HG03565 (cell line): ENCODE measurements around the gene SYNPR.

ENCODE experiments used
- ATAC-seq: cut with Tn5 transposase; IDR thresholded peaks from one replicate; pipeline ENCODE4 v1.9.1; 2021; ENCODE audit warnings: mild to moderate bottlenecking, moderate library complexity; ENCODE audit not compliant: unreplicated experiment

SYNPR gene

DNA sequence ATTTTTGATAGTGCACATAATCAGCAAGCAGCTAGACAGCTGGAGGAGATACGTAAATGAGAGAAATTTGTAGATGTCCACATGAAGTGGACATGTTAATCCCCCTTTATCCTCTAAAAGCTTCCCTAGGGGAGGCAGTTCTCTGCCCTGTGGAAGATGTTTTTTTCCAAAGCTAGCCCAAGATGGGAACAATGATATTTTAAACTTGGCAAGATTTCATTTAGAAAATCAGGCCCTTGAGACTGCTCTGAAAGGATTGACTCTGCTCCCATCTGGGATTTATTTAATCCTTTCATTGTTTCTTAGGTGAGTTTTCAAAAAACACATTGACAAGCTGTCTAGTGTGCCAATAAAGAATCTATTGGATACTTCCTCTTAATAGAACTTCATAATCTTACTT, 92.0 kb downstream of the SYNPR start:
- ATAC-seq: no peak

DNA sequence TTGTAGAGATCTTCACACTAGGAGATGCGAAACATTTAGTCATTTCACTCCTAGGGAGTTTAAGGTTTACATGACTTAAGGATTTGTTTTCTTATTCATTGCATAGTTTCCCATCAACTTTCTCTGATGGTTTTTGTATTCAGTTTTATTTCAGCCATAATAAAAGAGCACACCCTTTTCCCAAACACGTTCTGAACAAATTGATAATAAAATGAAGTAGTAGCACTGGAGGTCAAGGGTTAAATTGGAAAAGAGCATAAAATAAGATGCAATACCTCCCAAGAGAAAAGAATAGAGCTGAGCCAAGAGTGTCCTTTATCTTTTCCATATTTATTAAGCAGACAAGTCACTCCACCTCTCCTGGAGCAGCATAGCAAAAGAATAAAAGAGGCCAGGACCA, 104.9 kb downstream of the SYNPR start:
- ATAC-seq: no peak

DNA sequence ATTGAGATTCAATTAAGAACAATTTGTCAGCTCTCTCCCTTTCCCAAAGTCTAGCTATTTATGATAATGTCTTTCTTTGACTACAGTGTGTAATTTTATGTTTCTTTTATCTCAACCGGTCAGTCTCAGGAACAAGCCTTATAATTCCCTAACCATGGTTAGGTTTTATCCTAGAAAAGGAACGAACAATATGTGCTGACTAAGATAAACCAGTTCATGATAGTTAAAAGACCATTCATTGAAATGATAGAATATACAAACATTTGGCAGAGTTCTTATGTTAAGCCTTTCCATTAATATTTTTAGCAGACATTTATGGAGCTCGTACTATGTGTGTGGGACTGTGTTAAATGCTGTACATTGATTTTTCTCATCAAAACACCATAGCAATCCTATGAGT, 106.3 kb downstream of the SYNPR start:
- ATAC-seq: no peak

DNA sequence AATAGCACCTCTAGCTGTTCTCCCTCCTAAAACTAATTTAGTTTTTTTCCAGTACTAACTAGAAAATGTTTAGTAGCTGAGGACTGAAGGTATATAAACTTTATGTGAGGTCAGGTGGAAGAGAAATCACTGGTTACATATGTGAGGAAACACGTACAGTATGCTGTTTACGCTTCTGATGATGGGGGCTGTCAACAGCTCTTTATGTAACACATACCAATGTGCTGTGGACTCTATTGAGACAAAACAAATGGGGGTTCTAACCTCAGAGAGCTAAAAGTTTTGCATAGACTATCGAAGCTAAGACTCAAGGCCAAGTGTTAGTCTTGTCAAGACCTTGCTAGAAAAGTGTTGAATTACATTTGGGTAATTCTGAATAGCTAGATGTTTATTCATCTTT, 107.5 kb downstream of the SYNPR start:
- no peak for ATAC-seq

DNA sequence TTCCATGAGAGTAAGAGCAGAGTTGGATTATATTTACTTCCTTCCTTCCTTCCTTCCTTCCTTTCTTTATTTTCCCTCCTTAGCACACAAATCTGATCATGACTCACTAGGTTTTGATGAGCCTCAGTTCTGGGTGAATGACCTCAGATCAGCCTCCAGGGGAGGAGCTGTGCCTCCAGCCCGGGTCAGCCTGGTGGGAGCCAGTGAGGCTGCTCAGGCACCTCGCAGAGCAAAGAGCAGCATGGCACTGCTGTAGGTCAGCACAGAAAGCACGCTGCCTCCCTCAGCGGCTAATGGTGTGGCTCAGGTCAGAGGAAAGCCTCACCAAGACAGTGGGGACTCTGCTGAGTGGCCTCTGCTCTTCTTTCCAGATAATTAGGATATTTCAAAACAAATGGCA, 108.5 kb downstream of the SYNPR start:
- ATAC-seq: no peak

DNA sequence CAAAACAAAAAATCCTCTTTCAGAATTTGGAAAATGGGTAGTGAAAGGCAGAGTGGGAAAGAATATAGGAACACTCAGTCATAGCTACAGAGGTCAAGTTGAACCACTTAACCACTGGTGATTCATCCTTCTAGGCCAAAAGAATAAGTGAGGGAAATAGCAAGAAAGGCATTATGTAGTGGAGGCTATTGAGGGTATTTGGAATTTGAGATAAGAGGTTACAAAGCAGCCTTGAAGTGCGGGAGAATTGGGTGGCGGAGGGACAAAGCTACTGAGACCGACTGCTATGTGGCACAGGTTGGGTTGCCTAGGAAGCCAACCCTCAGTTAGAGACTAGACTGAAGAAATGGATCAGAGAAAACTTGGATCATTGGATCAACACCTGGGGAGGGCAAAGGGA, 109.5 kb downstream of the SYNPR start:
- ATAC-seq: no peak

DNA sequence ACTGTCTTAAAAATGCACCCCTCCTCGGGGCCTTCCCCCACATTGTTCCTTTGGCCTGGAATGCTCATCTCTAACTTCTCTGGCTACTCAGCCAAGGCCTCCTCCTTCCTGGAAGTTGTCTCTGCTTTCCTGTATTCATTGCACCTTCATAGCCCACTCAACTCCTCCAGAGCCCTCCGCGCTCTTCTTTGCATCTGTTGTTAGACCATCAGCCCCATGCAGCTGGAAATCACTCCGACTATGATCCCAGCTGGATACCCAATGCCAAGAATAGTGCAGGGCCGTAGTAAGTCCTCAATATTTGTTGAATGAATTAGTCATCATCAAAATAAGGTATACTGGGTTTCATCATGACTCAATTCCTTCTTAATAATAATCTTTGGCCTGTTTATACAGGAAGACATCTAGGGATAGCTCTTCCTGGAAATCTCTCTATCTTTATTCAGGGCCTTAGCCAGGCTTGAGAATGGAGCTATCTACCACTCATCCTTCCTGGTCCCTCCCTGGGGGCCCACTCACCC, 112.7 kb downstream of the SYNPR start:
- no peak for ATAC-seq

DNA sequence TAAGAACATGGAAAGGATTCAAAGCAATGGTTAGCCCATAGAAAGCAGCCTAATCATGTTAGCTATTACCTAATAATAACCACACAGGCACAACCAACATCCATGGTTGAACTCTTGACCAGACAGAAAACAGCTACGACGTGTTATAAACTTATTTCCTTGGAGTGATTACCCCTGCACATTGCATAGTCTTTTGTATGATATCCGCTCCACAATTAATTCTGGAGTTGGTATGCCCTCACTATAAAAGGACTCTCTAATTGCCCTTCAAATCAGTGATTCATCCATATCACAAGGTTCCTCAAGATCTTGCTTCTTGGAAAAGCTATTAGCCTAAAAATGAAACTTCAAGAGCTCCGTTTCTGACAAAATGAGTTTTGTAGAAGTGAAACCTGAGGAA, 117.9 kb downstream of the SYNPR start:
- no peak for ATAC-seq

DNA sequence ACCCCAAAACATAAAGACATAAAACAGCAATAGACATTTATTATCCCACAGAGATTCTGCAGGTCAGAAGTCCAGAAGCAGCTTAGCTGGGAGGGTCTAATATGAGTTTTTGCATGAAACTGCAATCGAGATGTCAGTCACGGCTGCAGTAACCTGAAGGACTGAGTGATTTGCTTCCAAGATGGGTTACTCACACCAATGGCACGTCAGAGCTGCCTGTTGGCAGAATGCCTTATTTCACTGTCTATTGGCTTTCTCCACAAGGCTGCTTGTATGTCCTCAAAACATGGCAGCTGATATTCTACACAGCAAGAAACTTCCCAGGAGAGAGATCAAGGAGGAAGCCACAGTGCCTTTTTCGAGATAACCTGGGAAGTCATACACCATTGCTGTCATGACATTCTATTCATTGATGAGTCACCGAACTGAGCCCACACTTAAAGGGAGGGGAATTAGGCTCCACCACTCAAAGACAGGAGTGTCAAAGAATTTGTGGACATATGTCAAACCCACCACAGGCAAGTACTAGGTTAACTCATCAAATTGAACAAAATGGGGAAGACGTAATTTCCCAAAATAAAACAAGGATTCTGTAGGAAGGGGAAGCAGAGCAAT, 122.2 kb downstream of the SYNPR start:
- no peak for ATAC-seq

DNA sequence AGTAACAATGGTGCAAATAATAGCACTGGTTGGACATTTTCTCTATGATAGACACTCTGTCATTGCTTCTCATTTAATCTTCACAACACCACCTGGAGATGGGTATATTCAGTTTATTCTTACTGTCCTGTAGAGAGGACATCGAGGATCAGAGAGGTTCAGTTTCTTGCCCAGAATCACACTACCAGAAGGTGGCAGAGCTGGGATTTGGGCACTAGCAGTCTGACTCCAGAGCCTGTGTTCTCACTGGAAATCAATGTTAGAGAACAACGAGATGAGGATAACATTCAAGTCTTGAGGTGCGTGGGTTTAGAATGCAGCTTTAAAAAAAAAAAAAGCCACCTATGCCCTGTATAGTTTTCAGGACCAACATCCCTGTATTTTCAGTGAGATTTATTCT, 127.8 kb downstream of the SYNPR start:
- ATAC-seq: no peak

DNA sequence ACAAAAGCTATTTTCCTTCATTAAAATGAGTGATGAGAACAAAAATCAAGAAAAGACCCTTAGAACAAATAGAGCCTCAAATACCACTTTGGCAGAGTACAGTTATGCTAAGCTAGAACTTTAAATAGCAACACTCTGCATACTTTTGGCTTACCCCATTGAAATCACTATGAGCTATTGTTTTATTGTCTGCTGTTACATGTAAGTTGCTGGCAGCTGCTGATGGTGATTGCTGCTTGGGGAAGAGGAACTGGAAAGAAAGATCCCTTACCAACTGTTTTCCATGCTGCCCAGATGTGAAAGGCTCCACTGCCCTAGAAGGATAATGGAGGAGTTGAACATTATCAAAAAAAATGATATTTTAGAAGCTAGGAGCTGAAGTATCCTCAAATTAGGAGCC, 135.4 kb downstream of the SYNPR start:
- ATAC-seq: no peak

DNA sequence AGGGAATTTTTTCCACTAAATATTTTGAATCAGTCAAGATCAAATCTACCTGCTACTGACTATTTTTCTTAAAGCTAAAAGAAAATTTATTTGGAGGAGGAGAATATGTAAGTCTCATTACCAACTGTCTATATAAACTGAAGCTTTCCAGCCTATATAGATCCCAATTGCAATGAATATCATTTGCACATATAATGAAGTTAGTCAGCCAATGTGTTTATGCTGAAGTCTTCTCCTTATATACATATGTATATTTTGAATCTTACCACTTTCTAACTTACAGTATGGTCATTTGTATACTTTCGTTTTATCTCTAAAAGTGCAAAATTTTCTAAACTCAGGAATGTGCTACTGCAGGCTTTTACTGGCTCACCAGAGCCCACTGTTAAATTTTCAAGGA, 136.5 kb downstream of the SYNPR start:
- ATAC-seq: no peak

DNA sequence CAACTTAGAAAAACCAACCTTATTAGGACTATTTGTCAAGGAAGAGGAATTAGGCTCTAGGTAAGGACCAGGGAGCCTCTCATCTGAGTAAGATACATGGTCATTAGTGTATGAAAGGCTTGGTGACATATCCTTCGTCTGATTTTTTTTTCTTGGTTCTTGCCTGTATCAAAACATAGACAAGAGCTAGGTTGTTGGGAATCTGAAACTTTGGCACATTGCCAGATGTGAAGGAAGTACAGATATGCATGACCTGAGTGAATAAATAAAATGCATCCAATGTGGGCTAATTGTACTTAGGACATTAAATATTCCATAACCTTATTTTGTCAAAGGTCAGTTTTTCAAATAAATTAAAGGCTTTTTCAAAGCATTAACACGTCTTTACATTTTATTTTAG, 151.8 kb downstream of the SYNPR start:
- no peak for ATAC-seq

DNA sequence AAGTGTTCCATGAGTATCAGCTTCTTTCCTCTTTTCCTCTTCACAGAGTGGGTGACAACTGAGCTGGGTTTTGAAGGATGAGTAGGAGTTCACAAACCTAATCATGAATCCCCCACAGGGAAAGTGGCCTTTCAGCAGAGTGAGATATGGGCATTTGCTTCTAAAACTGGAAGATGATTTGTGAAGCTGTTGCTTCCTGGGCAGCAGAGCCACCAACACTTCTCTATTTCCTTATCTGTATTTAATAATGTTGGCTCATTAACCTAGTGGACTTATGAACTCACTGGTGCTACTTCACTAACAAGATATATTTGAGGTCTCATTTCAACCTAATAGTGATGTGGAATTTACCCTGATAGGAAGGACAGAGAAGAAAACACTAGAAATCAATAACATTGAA, 152.8 kb downstream of the SYNPR start:
- ATAC-seq: no peak

DNA sequence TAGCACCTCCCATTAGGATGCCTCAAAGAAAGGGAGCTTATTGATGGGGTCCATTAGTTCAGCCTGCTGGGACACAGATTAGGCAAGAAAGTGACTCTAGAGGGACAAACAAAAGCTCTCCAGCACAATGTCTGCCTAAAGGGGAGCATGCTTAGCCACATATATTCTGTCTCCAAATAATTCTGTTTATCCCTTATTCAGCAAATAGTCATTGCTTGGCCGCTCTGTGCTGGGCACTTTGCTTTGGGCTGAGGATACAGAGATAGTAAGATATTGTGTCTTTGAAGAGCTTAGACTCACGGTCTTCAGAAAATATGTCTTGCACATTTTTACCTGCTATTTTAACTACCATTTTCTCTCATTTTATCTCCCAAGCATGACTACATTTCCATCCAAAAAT, 159.8 kb downstream of the SYNPR start:
- ATAC-seq: no peak

DNA sequence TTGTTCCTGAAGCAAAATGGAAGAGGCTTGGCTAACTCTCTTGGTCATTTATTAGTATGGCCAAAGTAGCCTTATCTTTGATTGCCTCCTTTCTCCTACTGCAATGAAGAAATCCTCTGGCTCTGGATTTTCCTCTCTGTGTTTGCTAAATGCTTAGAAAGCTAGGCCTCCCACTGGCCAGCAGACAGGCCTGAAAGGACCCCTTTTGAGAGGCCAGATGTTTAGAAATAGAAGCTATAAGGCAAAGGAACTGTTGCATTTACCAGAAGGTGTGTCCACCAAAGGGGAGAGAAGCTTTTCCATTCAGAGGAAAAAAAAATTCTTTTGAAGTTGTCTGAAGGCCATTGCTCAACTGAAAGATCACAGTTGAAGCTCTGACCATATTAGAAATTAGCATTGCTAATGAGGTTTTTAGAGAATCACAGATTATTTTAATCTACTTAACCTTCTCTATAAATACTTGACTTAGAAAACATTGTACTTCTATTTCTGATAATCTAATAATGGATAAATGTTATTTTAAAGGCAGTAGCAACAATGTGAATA, 160.8 kb downstream of the SYNPR start:
- no peak for ATAC-seq

DNA sequence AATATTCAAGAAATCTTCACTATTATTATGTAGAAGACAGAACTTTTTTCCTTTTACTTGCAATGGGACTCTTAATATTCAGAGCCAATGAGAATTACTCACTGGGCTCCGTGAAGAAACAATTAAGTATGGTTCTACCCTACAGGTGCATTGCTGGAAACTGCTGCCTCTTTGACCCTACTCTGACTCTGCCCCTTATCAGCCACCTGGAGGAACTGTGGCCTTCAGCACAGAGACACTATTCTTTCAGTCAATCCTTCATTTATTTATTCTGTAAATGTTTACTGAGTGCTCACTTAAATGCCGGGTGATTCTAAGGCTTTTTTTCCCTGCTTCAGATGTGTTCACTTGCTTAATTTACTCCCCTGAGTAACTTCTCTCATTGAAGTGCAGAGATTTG, 163.2 kb downstream of the SYNPR start:
- no peak for ATAC-seq

DNA sequence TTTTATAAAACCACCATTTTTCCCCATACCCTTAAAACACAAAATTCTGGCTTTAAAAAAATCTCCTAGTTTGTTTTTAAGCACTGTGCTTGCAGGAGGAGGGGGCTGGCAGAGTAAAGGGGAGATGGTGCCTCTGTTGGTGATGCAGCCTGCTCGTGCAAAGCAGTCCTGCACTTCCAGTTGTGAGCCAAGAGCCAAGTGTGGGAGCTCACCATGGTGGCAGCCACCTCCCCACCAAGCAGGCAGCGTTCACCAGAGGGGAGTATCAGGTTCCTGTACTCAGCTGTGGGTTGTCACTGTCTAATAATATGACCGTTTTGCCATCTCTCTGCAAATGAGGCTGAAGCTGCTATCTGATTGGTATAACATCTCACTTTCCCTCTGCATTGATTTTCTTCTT, 164.8 kb downstream of the SYNPR start:
- ATAC-seq: no peak

DNA sequence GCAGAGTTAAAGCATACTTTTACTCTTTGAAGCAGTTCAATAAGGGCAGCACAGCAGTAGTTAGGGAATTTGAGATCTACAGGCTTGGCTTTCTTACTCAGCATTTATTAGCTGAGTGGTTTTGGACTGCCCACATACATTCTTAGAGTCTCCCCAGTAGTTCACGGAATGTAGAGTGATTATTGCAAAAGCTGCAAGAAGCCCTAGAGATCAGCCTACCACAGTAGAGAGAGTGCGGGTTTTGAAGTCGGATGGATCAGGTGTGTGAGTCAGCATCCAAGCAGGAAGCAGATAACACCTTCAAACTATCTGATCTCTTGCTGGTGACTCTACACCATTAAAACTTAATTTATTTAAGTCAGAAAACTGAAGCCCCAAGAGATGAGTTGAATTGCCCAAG, 171.9 kb downstream of the SYNPR start:
- no peak for ATAC-seq

DNA sequence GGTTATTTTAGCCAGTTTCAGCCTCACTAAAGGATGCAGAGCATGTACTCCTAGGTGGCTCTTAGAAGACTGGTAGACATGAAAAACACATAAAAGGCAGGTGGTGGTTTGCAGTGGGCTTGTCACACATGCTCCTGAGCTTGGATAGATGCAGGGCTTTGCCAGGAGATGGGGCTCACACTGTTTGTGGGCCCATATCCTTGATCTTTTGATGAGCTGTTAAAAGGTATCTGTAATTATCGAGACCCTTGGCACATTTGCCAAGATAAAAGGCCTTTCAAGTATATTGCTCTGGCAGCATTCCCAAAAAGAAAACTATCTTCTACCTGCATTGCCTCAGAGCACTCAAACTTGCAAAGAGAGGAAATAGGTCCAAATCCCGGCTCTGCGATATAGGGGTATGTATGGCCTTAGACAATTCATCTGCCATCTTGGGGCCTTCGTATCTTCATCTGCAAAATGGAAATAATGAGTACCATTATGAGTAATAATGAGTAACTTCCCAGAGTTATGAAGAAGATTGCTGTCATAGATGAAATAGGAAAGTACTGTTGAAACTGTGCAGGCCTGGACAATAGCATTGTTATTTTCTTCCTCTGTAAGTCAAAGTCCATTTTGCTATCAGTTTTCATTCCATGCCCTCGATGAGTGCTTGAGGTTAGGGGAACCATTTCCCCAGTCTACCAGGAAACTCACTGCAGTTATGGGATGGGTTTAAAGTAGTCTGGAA, 172.7 kb downstream of the SYNPR start:
- ATAC-seq: no peak

DNA sequence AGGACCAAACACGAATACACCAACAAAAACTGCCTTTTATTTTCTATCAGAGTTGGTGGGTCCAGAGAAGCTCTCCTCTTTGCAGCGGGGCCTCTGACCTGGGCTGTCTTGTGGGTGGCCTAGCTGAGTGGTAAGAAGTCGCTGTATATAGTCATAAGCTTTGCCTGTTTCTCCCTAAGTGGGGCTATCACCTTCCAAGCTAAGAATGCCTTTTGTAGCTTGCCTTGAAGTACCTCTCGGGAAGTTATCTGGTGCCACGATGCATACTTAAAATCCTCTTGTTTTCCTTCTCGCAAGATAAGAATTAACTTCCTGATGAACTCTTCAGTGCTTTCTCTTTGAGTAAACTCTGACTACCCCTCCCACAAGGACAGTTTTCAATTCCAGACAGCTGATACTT, 178.8 kb downstream of the SYNPR start:
- no peak for ATAC-seq

DNA sequence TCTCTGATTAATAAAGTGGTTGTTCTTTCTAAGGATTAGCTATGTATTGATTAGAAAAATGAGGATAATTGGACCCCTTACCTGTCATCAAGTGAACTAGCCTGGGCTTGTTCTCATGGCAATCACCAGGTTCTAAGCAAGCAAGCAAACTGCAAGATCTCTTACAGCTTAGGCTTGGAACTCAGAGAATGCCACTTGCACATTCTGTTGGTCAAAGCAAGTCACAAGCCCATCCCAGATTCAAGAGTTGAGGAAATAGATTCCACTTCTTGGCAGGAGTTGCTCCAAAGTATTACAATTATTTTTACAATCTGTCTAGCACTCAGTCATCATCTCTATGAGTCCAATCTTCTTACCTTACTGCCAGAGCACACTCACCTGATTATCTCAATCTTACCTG, 180.3 kb downstream of the SYNPR start:
- no peak for ATAC-seq

DNA sequence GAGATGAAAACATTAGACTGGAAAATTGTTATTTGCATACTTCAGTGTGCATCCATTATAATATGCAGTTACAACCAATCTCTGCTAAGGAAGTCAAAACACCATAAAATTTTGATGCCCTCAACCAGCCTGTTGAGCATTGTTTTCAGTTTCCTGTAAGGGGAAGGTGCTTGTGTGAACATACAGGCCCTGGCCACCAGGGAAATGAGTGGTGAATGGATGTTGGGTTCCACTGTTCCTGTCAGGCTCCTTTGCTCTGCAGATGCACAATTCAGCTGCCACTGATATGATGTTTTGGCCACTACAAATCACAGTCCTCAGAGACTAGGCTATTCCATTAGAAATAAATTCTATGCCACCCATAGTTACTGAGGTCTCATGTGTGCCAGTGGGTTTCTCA, 184.6 kb downstream of the SYNPR start:
- no peak for ATAC-seq
